H9 (cell line): ENCODE data around the gene PYROXD2. TPM values are rescaled to one million over a fixed set of nuclear protein-coding genes. Genes with fewer than 3 reads are reported as not detected.

Experiments used
- DNase-seq: peaks from one replicate; pipeline ENCODE4 v3.0.0-alpha.2; 2017
- H2AFZ ChIP-seq: one replicate; pipeline ENCODE4 v1.6.1; 2013; ENCODE audit warnings: mild to moderate bottlenecking, low read length, control low read depth, moderate library complexity
- H2AK5ac ChIP-seq: 2 replicates; pipeline ENCODE4 v1.6.1; 2013; ENCODE audit warnings: low read length, control low read depth, mixed read lengths; ENCODE audit not compliant: insufficient read length
- H2BK120ac ChIP-seq: one replicate; pipeline ENCODE4 v1.6.1; 2013; ENCODE audit warnings: low read depth, mild to moderate bottlenecking, low read length, control low read depth, inconsistent platforms; ENCODE audit not compliant: poor library complexity, severe bottlenecking
- H2BK12ac ChIP-seq: 2 replicates; pipeline ENCODE4 v1.6.1; 2013; ENCODE audit warnings: low read length, control low read depth, mixed read lengths, low read depth; ENCODE audit not compliant: insufficient read length
- H2BK15ac ChIP-seq: 2 replicates; pipeline ENCODE4 v1.6.1; 2013; ENCODE audit warnings: low read depth, low read length, control low read depth
- H2BK20ac ChIP-seq: one replicate; pipeline ENCODE4 v1.6.1; 2013; ENCODE audit warnings: low read depth, mild to moderate bottlenecking, low read length, control low read depth, inconsistent platforms; ENCODE audit not compliant: poor library complexity, severe bottlenecking
- H2BK5ac ChIP-seq: 2 replicates; pipeline ENCODE4 v1.6.1; 2013; ENCODE audit warnings: low read length, control low read depth, mixed read lengths; ENCODE audit not compliant: insufficient read length
- H3K14ac ChIP-seq: 2 replicates; pipeline ENCODE4 v1.6.1; 2013; ENCODE audit warnings: low read length, control low read depth; ENCODE audit not compliant: insufficient read depth
- H3K18ac ChIP-seq: 2 replicates; pipeline ENCODE4 v1.6.1; 2013; ENCODE audit warnings: low read depth, mild to moderate bottlenecking, mixed read lengths, low read length, control low read depth; ENCODE audit not compliant: insufficient read length
- H3K23ac ChIP-seq: 2 replicates; pipeline ENCODE4 v1.6.1; 2013; ENCODE audit warnings: low read length, control low read depth, mixed read lengths, low read depth; ENCODE audit not compliant: insufficient read length
- H3K23me2 ChIP-seq: 2 replicates; pipeline ENCODE4 v1.6.1; 2013; ENCODE audit warnings: low read depth, mild to moderate bottlenecking, mixed read lengths, low read length, control low read depth; ENCODE audit not compliant: insufficient read length, poor library complexity, severe bottlenecking
- H3K27ac ChIP-seq: 2 replicates; pipeline ENCODE4 v1.5.1; 2013; ENCODE audit warnings: low read length, control low read depth, mixed read lengths, low read depth; ENCODE audit not compliant: insufficient read length
- H3K27me3 ChIP-seq: 2 replicates; pipeline ENCODE4 v1.6.1; 2013; ENCODE audit warnings: low read length, control low read depth, inconsistent platforms; ENCODE audit not compliant: insufficient read depth
- H3K4ac ChIP-seq: 2 replicates; pipeline ENCODE4 v1.6.1; 2013; ENCODE audit warnings: low read depth, mild to moderate bottlenecking, control low read depth, inconsistent platforms, low read length, moderate library complexity
- H3K4me1 ChIP-seq: 2 replicates; pipeline ENCODE4 v1.6.1; 2013; ENCODE audit warnings: low read length, control low read depth, inconsistent platforms; ENCODE audit not compliant: insufficient read depth
- H3K4me2 ChIP-seq: 2 replicates; pipeline ENCODE4 v1.6.1; 2013; ENCODE audit warnings: low read length, control low read depth, mixed read lengths; ENCODE audit not compliant: insufficient read length, insufficient read depth
- H3K56ac ChIP-seq: 2 replicates; pipeline ENCODE4 v1.6.1; 2013; ENCODE audit warnings: low read depth, mild to moderate bottlenecking, mixed read lengths, low read length, control low read depth; ENCODE audit not compliant: insufficient read length
- H3K79me1 ChIP-seq: 2 replicates; pipeline ENCODE4 v1.6.1; 2013; ENCODE audit warnings: low read depth, mild to moderate bottlenecking, moderate library complexity, low read length, control low read depth, inconsistent platforms; ENCODE audit not compliant: insufficient read depth, poor library complexity, severe bottlenecking
- H3K79me2 ChIP-seq: 2 replicates; pipeline ENCODE4 v1.6.1; 2013; ENCODE audit warnings: low read length, control low read depth, inconsistent platforms; ENCODE audit not compliant: insufficient read depth
- H3K9ac ChIP-seq: 2 replicates; pipeline ENCODE4 v1.6.1; 2013; ENCODE audit warnings: low read length, control low read depth, mixed read lengths; ENCODE audit not compliant: insufficient read length; ENCODE audit errors: extremely low read depth
- H3K9me3 ChIP-seq: one replicate; pipeline ENCODE4 v1.6.1; 2013; ENCODE audit warnings: low read depth, low read length, inconsistent platforms; ENCODE audit not compliant: control insufficient read depth
- H3T11ph ChIP-seq: one replicate; pipeline ENCODE4 v1.6.1; 2013; ENCODE audit warnings: mild to moderate bottlenecking, low read length, control low read depth, inconsistent platforms
- H4K20me1 ChIP-seq: one replicate; pipeline ENCODE4 v1.6.1; 2013; ENCODE audit not compliant: control insufficient read depth, insufficient read length, insufficient read depth
- H4K5ac ChIP-seq: 2 replicates; pipeline ENCODE4 v1.6.1; 2013; ENCODE audit warnings: low read depth, mild to moderate bottlenecking, mixed read lengths, low read length, control low read depth; ENCODE audit not compliant: insufficient read length
- H4K8ac ChIP-seq: replicated peaks from 2 replicates; pipeline ENCODE4 v1.6.1; 2013; ENCODE audit warnings: low read length, control low read depth, mixed read lengths, low read depth; ENCODE audit not compliant: insufficient read length
- H4K91ac ChIP-seq: 2 replicates; pipeline ENCODE4 v1.6.1; 2013; ENCODE audit warnings: low read depth, mild to moderate bottlenecking, moderate library complexity, mixed read lengths, low read length, control low read depth; ENCODE audit not compliant: insufficient read length
- H3K27ac Mint-ChIP-seq, 3 experiments: 2 replicates in 2 of 3; 3 replicates in 1 of 3; pipeline ENCODE4 v1.8.0; 2020 to 2021; ENCODE audit warnings: mixed read lengths in 3 of 3, mild to moderate bottlenecking in 1 of 3, moderate library complexity in 1 of 3
- H3K27me3 Mint-ChIP-seq: 2 replicates; pipeline ENCODE4 v1.8.0; 2021; ENCODE audit warnings: low read depth, mild to moderate bottlenecking, moderate library complexity, mixed read lengths
- H3K36me3 Mint-ChIP-seq, 3 experiments: 2 replicates in 2 of 3; 3 replicates in 1 of 3; pipeline ENCODE4 v1.8.0; 2020 to 2021; ENCODE audit warnings: low read depth in 3 of 3, mixed read lengths in 3 of 3; ENCODE audit not compliant: insufficient read depth in 1 of 3
- H3K4me1 Mint-ChIP-seq, 2 experiments: 2 replicates each; pipeline ENCODE4 v1.8.0; 2020; ENCODE audit warnings: mixed read lengths in 2 of 2
- H3K4me3 Mint-ChIP-seq, 2 experiments: 2 replicates in 1 of 2; 3 replicates in 1 of 2; pipeline ENCODE4 v1.8.0; 2020 to 2021; ENCODE audit warnings: mild to moderate bottlenecking in 2 of 2, mixed read lengths in 2 of 2, moderate library complexity in 1 of 2
- H3K9me3 Mint-ChIP-seq, 2 experiments: 2 replicates in 1 of 2; 3 replicates in 1 of 2; pipeline ENCODE4 v1.8.0; 2020; ENCODE audit warnings: mild to moderate bottlenecking in 2 of 2, mixed read lengths in 2 of 2, moderate library complexity in 1 of 2
- WGBS: extraction: QIAGEN DNeasy Blood & Tissue Kit; methylation state at CpG from one replicate; pipeline ENCODE4 v1.1.7; 2013; ENCODE audit warnings: missing lambda C conversion rate, low lambda C conversion rate, mixed read lengths; ENCODE audit not compliant: insufficient read length; ENCODE audit errors: extremely low coverage; 5-methylcytosine and 5-hydroxymethylcytosine counted together
- total RNA-seq: library from RNA; stranded (reverse); gene quantifications from 2 replicates; pipeline ENCODE4 v1.2.1, GENCODE V29; 2021
- TF ChIP-seq, protein P1 (sequence below): fragments of 200-600 bp; sonication (generic); conservative IDR thresholded peaks from 3 replicates; pipeline ENCODE4 v1.8.0; 2021; ENCODE audit warnings: antibody characterized with exemption, mild to moderate bottlenecking

Gene PYROXD2
- total RNA-seq, 1 experiment from 2014 or later, result 5.3 TPM

- Histone ChIP-seq H3K14ac (no peak overlapping the region), H4K5ac (no peak overlapping the region), H2BK15ac (no peak overlapping the region), H3K4me2 (no peak overlapping the region), H3K4me1 (no peaks in the 10 kb centered on the region; the same call in 1 of the 2 replicates), H3K23ac (no peak overlapping the region), H3K79me1 (no peaks in the 10 kb centered on the region), H2BK20ac (no peak overlapping the region), H4K20me1 (no peaks in the 10 kb centered on the region), H2BK12ac (no peak overlapping the region), H4K8ac (no peak overlapping the region), H2AFZ (no peak overlapping the region), H2AK5ac (no peak overlapping the region), H3K79me2 (no peaks in the 10 kb centered on the region), H3K9me3 (no peaks in the 10 kb centered on the region), H3K27ac (no peak overlapping the region), H3T11ph (no peak overlapping the region), H3K18ac (no peak overlapping the region), H3K27me3 (no peaks in the 10 kb centered on the region), H3K23me2 (no peaks in the 10 kb centered on the region), H3K9ac (no peak overlapping the region), H2BK120ac (no peak overlapping the region), H3K4ac (no peak overlapping the region), H4K91ac (no peak overlapping the region), H2BK5ac (no peak overlapping the region), H3K56ac (no peak overlapping the region)
- TF ChIP-seq, protein P1, sequence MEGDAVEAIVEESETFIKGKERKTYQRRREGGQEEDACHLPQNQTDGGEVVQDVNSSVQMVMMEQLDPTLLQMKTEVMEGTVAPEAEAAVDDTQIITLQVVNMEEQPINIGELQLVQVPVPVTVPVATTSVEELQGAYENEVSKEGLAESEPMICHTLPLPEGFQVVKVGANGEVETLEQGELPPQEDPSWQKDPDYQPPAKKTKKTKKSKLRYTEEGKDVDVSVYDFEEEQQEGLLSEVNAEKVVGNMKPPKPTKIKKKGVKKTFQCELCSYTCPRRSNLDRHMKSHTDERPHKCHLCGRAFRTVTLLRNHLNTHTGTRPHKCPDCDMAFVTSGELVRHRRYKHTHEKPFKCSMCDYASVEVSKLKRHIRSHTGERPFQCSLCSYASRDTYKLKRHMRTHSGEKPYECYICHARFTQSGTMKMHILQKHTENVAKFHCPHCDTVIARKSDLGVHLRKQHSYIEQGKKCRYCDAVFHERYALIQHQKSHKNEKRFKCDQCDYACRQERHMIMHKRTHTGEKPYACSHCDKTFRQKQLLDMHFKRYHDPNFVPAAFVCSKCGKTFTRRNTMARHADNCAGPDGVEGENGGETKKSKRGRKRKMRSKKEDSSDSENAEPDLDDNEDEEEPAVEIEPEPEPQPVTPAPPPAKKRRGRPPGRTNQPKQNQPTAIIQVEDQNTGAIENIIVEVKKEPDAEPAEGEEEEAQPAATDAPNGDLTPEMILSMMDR, result no peak
- Mint-ChIP-seq H3K9me3 (no peaks in the 10 kb centered on the region), H3K4me1 (peaks cover 34 to 38% of the 10 kb centered on the region in 2 experiments), H3K27me3 (no peaks in the 10 kb centered on the region), H3K27ac (no peak overlapping the region), H3K36me3 (no peaks in the 10 kb centered on the region; a peak in 1 of 7 replicates), H3K4me3 (no peak overlapping the region)
- no CpG with 5 or more reads among the region's 15 CpGs for WGBS
- no peak for DNase-seq
Observed at GRCh38 chr10:98458809-98459784, 44.1 kb upstream of the PYROXD2 start.
